Body of pancreas (tissue), 4 donors: ENCODE data around the gene IL18RAP.

Source experiments
- CTCF ChIP-seq, 7 experiments: fragments of 450-650 bp in 4 of 7; fragments of 200-600 bp in 3 of 7; sonication (generic) in 3 of 7; IDR thresholded peaks; one replicate each; pipeline ENCODE4 v1.5.1; 2016 to 2019; ENCODE audit warnings: antibody characterized with exemption in 7 of 7
- POLR2A ChIP-seq, 3 donors: fragments of 450-650 bp; IDR thresholded peaks; one replicate each; pipeline ENCODE4 v1.6.1; 2016; ENCODE audit warnings: antibody characterized with exemption in 3 of 3, mild to moderate bottlenecking in 2 of 3

DNA sequence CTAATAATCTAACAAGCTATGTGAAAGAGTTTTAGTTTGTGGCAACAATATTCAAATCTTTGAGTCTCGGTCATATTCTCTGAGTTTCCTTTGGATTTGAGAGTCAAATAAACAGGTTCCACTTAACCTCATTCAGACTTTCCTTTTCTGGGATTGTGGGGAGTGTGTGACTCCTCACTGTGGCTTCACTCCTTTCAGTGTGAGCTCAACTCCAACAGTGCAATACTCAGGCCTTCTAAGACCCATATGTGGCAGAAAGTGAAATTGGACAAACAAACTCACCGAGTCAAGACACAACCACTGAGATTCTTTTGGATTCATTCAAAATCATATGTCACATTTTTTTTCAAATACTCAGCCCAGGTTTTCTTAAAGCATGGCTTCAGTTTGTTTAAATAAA, 75.5 kb downstream of the IL18RAP start:
- TF ChIP-seq CTCF (IDR thresholded peaks at IDR 0.05) (no peak), POLR2A (IDR thresholded peaks at IDR 0.05) (no peak)
